Lung (tissue), 12 donors: Measurements from ENCODE around the gene LHFPL4. TPM values are rescaled to one million over a fixed set of nuclear protein-coding genes. Genes with fewer than 3 reads are reported as not detected.

Experiments
- ATAC-seq: fragments of 200-7000 bp; cut with Tn5 transposase; one replicate; pipeline ENCODE4 v1.9.1; 2020; ENCODE audit warnings: moderate number of reproducible peaks; ENCODE audit not compliant: insufficient read depth, low FRiP score
- DNase-seq, 3 donors: peaks; one replicate each; pipeline ENCODE4 v3.0.0-alpha.2; 2013 to 2017
- H3K27ac ChIP-seq, 2 donors: one replicate each; pipeline ENCODE4 v1.5.1; 2013; ENCODE audit warnings: mild to moderate bottlenecking in 2 of 2, moderate library complexity in 2 of 2, control low read depth in 1 of 2, inconsistent platforms in 1 of 2, low read depth in 1 of 2, low read length in 1 of 2
- H3K27me3 ChIP-seq, 3 donors: one replicate each; pipeline ENCODE4 v1.5.1; 2013; ENCODE audit warnings: low read length in 2 of 3; ENCODE audit not compliant: control insufficient read depth in 3 of 3, insufficient read depth in 3 of 3
- H3K36me3 ChIP-seq, 4 donors: one replicate each; pipeline ENCODE4 v1.5.1; 2013; ENCODE audit warnings: low read length in 4 of 4, mild to moderate bottlenecking in 1 of 4, moderate library complexity in 1 of 4; ENCODE audit not compliant: control insufficient read depth in 4 of 4, insufficient read depth in 4 of 4
- H3K4me1 ChIP-seq, 5 donors: one replicate each; pipeline ENCODE4 v1.5.1; 2013; ENCODE audit warnings: low read length in 5 of 5, mild to moderate bottlenecking in 2 of 5, moderate library complexity in 1 of 5; ENCODE audit not compliant: control insufficient read depth in 5 of 5, insufficient read depth in 5 of 5
- H3K4me3 ChIP-seq: one replicate; pipeline ENCODE4 v1.5.1; 2013; ENCODE audit warnings: mild to moderate bottlenecking, control low read depth, moderate library complexity
- H3K9ac ChIP-seq, 2 donors: one replicate each; pipeline ENCODE4 v1.5.1; 2013; ENCODE audit warnings: low read length in 2 of 2, control low read depth in 1 of 2; ENCODE audit not compliant: insufficient read depth in 1 of 2
- H3K9me3 ChIP-seq, 4 donors: one replicate each; pipeline ENCODE4 v1.5.1; 2013; ENCODE audit warnings: low read length in 3 of 4, mild to moderate bottlenecking in 1 of 4, moderate library complexity in 1 of 4; ENCODE audit not compliant: control insufficient read depth in 4 of 4, insufficient read depth in 3 of 4
- WGBS, 2 donors: extraction: QIAGEN DNeasy Blood & Tissue Kit; methylation state at CpG; one replicate each; pipeline ENCODE4 v1.1.7; 2013; 5-methylcytosine and 5-hydroxymethylcytosine counted together
- polyA plus RNA-seq, 2 donors: library from polyadenylated mRNA; stranded (reverse); fragments of 200-250 nt; gene quantifications; one replicate each; pipeline ENCODE4 v1.2.1, GENCODE V29; 2013
- total RNA-seq, 2 donors: library from RNA; depleted of rRNA in 1 of 2; stranded (reverse); fragments of >200 nt in 1 of 2; gene quantifications; one replicate each; pipeline ENCODE4 v1.2.1, GENCODE V29; 2014 to 2021
- TF ChIP-seq, protein P1 (sequence below): IDR thresholded peaks from 2 replicates; pipeline ENCODE4 v1.5.1; 2012; ENCODE audit warnings: mild to moderate bottlenecking; ENCODE audit errors: control extremely low read depth, extremely low read depth
- donor health status: control.
- donor health status: control.
- donor health status: Bipolar disorder and iron deficiency.
- donor health status: healthy.
- donor health status: DM: yes; HTN: yes; CAD: no.

The LHFPL4 gene
- total and polyA plus RNA-seq, 4 donors: 0.01 to 0.14 (median 0.02) TPM; not detected in 1

DNA sequence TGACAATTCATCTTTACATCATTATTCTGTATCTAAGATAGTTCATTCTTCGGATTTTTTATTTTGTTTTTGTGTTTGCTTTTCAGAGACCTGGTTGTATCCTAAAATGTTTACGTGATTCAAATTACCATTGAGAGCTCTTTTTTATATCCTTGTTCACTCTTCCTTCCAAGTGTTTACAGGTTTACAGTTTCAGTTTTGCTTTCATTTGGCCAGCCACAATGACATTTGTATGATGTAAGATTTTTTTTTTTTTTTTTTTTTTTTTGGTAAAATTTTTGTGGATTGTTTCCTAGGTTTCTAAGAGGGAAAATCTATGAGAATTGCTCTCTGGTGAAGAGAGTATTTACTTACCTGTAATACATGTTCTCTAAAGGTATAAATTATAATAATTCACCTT is 101.2 kb downstream of the LHFPL4 start:
- no peak for ATAC-seq
- Histone ChIP-seq H3K27me3 (no peaks in the 10 kb centered on the region), H3K9ac (no peak overlapping the region), H3K9me3 (no peaks in the 10 kb centered on the region), H3K36me3 (peaks cover 19 to 62% (median 40%) of the 10 kb centered on the region in 4 donors), H3K4me1 (no peaks in the 10 kb centered on the region), H3K27ac (no peak overlapping the region), H3K4me3 (no peak overlapping the region)
- 60 to 79% methylated on average over 2 of the region's 2 CpGs for WGBS, 2 donors
- TF ChIP-seq, protein P1, sequence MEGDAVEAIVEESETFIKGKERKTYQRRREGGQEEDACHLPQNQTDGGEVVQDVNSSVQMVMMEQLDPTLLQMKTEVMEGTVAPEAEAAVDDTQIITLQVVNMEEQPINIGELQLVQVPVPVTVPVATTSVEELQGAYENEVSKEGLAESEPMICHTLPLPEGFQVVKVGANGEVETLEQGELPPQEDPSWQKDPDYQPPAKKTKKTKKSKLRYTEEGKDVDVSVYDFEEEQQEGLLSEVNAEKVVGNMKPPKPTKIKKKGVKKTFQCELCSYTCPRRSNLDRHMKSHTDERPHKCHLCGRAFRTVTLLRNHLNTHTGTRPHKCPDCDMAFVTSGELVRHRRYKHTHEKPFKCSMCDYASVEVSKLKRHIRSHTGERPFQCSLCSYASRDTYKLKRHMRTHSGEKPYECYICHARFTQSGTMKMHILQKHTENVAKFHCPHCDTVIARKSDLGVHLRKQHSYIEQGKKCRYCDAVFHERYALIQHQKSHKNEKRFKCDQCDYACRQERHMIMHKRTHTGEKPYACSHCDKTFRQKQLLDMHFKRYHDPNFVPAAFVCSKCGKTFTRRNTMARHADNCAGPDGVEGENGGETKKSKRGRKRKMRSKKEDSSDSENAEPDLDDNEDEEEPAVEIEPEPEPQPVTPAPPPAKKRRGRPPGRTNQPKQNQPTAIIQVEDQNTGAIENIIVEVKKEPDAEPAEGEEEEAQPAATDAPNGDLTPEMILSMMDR: no peak
- peak in 2 of 3 donors; percentile 6 to 13 for DNase-seq

DNA sequence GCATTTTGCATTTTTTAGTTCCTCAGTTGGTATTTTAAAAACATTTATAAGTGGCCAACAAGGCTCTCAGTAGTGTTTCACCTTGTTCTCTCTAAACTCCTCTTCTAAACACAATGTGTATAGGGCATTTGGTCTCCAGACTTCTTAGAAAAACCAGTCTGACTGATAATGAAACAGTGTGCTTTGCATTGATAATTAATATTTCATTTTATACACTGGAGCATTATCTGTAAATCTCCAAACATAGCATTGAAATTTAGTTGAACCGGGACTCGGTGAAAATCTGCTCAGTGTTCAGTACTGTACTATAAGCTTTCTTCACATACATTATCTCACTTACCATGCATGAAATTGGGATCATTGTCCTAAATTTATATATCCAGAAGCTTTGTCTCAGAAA is 102.6 kb downstream of the LHFPL4 start:
- Histone ChIP-seq H3K4me3 (no peak overlapping the region), H3K27me3 (no peaks in the 10 kb centered on the region), H3K36me3 (peaks cover 25 to 66% (median 43%) of the 10 kb centered on the region in 4 donors), H3K4me1 (no peaks in the 10 kb centered on the region), H3K9me3 (no peaks in the 10 kb centered on the region), H3K9ac (no peak overlapping the region), H3K27ac (no peak overlapping the region)
- ATAC-seq (no peak), DNase-seq (no peak)
- TF ChIP-seq, protein P1: no peak
- 96 to 97% methylated on average over 2 of the region's 2 CpGs for whole genome bisulfite sequencing, 2 donors

DNA sequence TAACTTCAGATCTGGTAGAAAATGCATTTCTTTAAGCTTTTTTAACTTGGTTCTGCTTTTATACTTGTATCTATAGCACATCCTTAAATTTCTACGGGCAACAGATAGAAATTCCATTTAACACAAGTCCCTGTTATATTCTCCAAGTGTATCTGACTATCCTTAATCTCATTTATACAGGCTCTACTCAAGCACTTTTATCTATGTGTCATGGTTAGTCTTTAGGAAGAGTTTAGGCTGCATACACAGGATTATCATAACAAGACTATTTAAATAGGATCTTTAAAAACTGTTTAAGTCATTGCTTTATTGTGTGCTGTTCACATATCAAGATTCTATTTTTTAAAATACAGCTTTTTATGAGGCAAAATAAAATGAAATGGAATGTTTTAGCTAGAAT is 103.5 kb downstream of the LHFPL4 start:
- ATAC-seq (no peak), DNase-seq (no peak)
- Histone ChIP-seq H3K36me3 (peaks cover 26 to 66% (median 46%) of the 10 kb centered on the region in 4 donors), H3K27ac (no peak overlapping the region), H3K9ac (no peak overlapping the region), H3K27me3 (no peaks in the 10 kb centered on the region), H3K9me3 (no peaks in the 10 kb centered on the region), H3K4me1 (no peaks in the 10 kb centered on the region), H3K4me3 (no peak overlapping the region)
- TF ChIP-seq, protein P1: no peak
- 95 to 100% methylated on average over 1 of the region's 1 CpG for WGBS, 2 donors

DNA sequence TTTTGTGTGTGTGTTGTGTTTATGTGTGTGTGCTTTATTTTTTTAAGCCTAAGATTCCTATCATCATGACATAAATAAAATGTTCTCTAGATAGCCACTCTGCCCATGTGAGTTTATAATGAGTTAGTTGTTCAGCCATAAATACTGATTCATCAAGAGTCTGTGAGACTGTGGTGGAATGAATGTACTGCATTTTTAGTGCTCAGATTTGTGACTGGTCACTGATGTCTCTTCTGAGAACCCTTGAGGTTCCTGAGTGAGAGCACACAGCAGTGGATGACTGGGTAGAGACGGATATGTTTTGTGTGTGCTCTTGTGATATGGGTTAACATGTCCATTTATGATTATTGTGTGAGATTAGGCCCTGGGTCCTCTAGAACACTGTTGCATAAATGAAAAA is 105.0 kb downstream of the LHFPL4 start:
- DNase-seq (no peak), ATAC-seq (no peak)
- no peaks in the 10 kb centered on the region for H3K9me3 ChIP-seq
- no peak overlapping the region for H3K27ac ChIP-seq
- peaks cover 35 to 75% (median 53%) of the 10 kb centered on the region in 4 donors for H3K36me3 ChIP-seq
- WGBS, 2 donors: 93 to 97% methylated on average over 1 of the region's 1 CpG
- H3K9ac ChIP-seq: no peak overlapping the region
- no peaks in the 10 kb centered on the region for H3K4me1 ChIP-seq
- H3K27me3 ChIP-seq: no peaks in the 10 kb centered on the region
- TF ChIP-seq, protein P1: no peak
- H3K4me3 ChIP-seq: no peak overlapping the region
